OCI-LY1 (cell line): ENCODE results near the gene CEP112.

Experiments used
- H2AFZ ChIP-seq: fragments of 200-600 bp; sonication (generic), shearing (Covaris generic); 2 replicates; pipeline ENCODE4 v1.6.0; 2014; ENCODE audit warnings: antibody characterized with exemption, mild to moderate bottlenecking, low read length
- H3F3A ChIP-seq: fragments of 200-600 bp; sonication (generic), shearing (Covaris generic); 2 replicates; pipeline ENCODE4 v1.6.0; 2014; ENCODE audit warnings: mild to moderate bottlenecking, antibody characterized with exemption, low read length, moderate library complexity; ENCODE audit not compliant: insufficient read depth
- H3K27ac ChIP-seq: fragments of 200-600 bp; sonication (generic); 2 replicates; pipeline ENCODE4 v1.5.1; 2014; ENCODE audit warnings: low read length, mixed run types, mild to moderate bottlenecking, low read depth; ENCODE audit not compliant: poor library complexity, severe bottlenecking
- H3K27me3 ChIP-seq: fragments of 200-600 bp; sonication (generic); 2 replicates; pipeline ENCODE4 v1.6.0; 2014; ENCODE audit warnings: antibody characterized with exemption, mild to moderate bottlenecking, low read length, moderate library complexity; ENCODE audit not compliant: insufficient read depth
- H3K36me3 ChIP-seq: fragments of 200-600 bp; sonication (generic); 2 replicates; pipeline ENCODE4 v1.6.1; 2014; ENCODE audit warnings: mild to moderate bottlenecking, antibody characterized with exemption, low read length, moderate library complexity, mixed read lengths; ENCODE audit not compliant: insufficient read depth
- H3K4me1 ChIP-seq: fragments of 200-600 bp; sonication (generic); 2 replicates; pipeline ENCODE4 v1.5.1; 2014; ENCODE audit warnings: mild to moderate bottlenecking, low read length, moderate library complexity; ENCODE audit not compliant: insufficient read depth, severe bottlenecking
- H3K4me2 ChIP-seq: fragments of 200-600 bp; sonication (generic), shearing (Covaris generic); 2 replicates; pipeline ENCODE4 v1.6.1; 2014; ENCODE audit warnings: low read length
- H3K4me3 ChIP-seq: fragments of 200-600 bp; sonication (generic); 2 replicates; pipeline ENCODE4 v1.5.1; 2014; ENCODE audit warnings: low read length, low read depth, mild to moderate bottlenecking, mixed read lengths; ENCODE audit not compliant: poor library complexity, severe bottlenecking
- H3K79me2 ChIP-seq: fragments of 200-600 bp; shearing (Covaris generic); 2 replicates; pipeline ENCODE4 v1.6.1; 2016; ENCODE audit warnings: mixed run types, low read length, mixed read lengths; ENCODE audit not compliant: insufficient read depth
- H3K9ac ChIP-seq: fragments of 200-600 bp; sonication (generic), shearing (Covaris generic); 2 replicates; pipeline ENCODE4 v1.6.1; 2014; ENCODE audit warnings: mild to moderate bottlenecking, low read length, mixed read lengths
- H3K9me2 ChIP-seq: fragments of 200-600 bp; sonication (generic), shearing (Covaris generic); 2 replicates; pipeline ENCODE4 v1.6.1; 2014; ENCODE audit warnings: low read depth, mild to moderate bottlenecking, low read length, mixed read lengths
- H3K9me3 ChIP-seq: fragments of 200-600 bp; shearing (Covaris generic); 2 replicates; pipeline ENCODE4 v1.6.1; 2014; ENCODE audit warnings: low read length, mixed read lengths
- H4K20me1 ChIP-seq: fragments of 200-600 bp; sonication (generic), shearing (Covaris generic); 2 replicates; pipeline ENCODE4 v1.6.0; 2016; ENCODE audit warnings: mild to moderate bottlenecking, low read length; ENCODE audit not compliant: insufficient read depth
- EZH2 ChIP-seq: fragments of 200-600 bp; sonication (generic), shearing (Covaris generic); IDR thresholded peaks from 2 replicates; pipeline ENCODE4 v1.8.0; 2017; ENCODE audit warnings: borderline replicate concordance, mixed run types, mild to moderate bottlenecking, antibody characterized with exemption, low read length, moderate library complexity, mixed read lengths
- TF ChIP-seq, protein P1 (sequence below): fragments of 200-600 bp; sonication (generic), shearing (Covaris generic); IDR thresholded peaks from 2 replicates; pipeline ENCODE4 v1.5.1; 2017; ENCODE audit warnings: mild to moderate bottlenecking, antibody characterized with exemption, low read length, moderate library complexity, mixed read lengths

CEP112 gene

DNA sequence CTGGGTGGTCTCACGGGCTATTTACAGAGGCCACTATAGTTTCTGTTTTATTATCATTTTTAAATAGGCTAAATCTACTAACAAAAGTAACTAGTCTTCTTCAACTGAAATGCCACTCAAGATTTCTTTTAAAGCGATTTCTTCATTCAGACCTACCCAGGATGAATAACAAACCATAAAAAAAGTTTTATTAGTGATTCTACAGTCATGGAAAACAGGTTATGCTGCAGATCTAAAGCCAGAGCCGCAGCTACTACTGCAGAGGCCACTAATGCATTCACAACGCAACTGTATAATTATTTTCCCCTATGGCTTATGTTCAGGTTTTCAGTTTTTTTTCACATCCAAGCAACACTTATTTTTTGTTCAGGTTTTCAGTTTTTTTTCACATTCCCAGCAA is 494.3 kb downstream of the CEP112 start:
- Histone ChIP-seq H3K9me3 (no peaks in the 10 kb centered on the region), H3K27me3 (0 out of 2 replicates have a peak, but pooled peaks cover 5% of the 10 kb centered on the region), H3K36me3 (no peaks in the 10 kb centered on the region), H3K27ac (no peak overlapping the region), H2AFZ (no peak overlapping the region), H4K20me1 (no peaks in the 10 kb centered on the region), H3K4me3 (no peak overlapping the region), H3K9ac (no peak overlapping the region), H3K4me1 (no peaks in the 10 kb centered on the region), H3K9me2 (no peaks in the 10 kb centered on the region), H3K4me2 (no peak overlapping the region), H3F3A (no peaks in the 10 kb centered on the region), H3K79me2 (no peaks in the 10 kb centered on the region)
- no peak for TF ChIP-seq EZH2
- TF ChIP-seq, protein P1, sequence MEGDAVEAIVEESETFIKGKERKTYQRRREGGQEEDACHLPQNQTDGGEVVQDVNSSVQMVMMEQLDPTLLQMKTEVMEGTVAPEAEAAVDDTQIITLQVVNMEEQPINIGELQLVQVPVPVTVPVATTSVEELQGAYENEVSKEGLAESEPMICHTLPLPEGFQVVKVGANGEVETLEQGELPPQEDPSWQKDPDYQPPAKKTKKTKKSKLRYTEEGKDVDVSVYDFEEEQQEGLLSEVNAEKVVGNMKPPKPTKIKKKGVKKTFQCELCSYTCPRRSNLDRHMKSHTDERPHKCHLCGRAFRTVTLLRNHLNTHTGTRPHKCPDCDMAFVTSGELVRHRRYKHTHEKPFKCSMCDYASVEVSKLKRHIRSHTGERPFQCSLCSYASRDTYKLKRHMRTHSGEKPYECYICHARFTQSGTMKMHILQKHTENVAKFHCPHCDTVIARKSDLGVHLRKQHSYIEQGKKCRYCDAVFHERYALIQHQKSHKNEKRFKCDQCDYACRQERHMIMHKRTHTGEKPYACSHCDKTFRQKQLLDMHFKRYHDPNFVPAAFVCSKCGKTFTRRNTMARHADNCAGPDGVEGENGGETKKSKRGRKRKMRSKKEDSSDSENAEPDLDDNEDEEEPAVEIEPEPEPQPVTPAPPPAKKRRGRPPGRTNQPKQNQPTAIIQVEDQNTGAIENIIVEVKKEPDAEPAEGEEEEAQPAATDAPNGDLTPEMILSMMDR: no peak

DNA sequence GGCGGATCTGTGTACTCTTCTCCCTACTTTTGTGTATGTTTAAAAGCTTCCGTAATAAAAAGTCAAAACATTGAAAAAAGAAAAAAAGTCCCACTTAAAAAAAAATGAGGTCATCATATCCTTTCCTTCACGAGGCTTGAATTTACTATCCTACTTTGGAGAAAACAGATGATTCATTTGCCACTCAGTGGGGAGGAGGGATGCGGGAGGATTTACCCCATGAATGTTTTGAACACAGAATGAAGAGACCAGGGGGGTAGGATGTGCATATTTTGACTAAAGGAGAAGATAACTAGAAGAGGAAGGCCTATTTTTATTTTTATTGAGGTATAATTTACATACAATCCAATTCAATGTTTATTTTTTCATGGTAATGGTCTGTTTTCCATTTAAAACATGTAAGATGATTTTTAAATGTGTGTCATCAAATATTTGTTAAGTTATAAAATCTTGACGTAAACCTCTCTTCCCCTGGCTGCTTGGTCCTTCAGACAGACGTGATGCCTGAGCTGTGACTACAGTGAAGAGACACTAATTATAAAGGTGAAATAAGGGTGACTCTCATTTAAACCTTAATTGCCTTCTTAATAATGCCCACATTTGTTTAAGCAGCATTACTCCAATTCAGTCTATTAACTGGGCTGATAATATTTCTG is 495.1 kb downstream of the CEP112 start:
- Histone ChIP-seq H3K9ac (no peak overlapping the region), H2AFZ (no peak overlapping the region), H3K4me2 (no peak overlapping the region), H3K4me3 (no peak overlapping the region), H3K79me2 (no peaks in the 10 kb centered on the region), H3K9me2 (no peaks in the 10 kb centered on the region), H3K27me3 (0 out of 2 replicates have a peak, but pooled peaks cover 5% of the 10 kb centered on the region), H3K36me3 (no peaks in the 10 kb centered on the region), H3K9me3 (no peaks in the 10 kb centered on the region), H3K4me1 (no peaks in the 10 kb centered on the region), H3K27ac (no peak overlapping the region), H4K20me1 (no peaks in the 10 kb centered on the region), H3F3A (no peaks in the 10 kb centered on the region)
- no peak for TF ChIP-seq EZH2
- TF ChIP-seq, protein P1: no peak

DNA sequence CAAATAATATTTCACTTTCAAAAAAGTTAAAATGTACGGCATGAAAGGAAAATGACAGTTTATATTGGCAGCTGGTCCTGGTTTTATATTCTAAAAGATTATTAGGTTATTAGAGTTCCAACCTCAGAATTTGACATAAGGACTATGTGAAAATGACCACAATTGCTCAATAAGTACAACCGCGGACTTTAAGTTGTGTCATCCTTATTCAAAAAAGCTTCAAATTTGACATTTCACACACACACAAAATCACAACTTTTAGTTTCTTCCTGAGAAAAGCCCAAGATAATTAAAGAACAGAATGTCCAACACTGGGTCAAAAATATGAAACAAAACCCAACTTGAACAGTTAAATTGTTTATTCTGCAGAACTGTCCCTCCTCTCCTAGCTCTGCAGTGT is 497.3 kb downstream of the CEP112 start:
- no peaks in the 10 kb centered on the region for H3K36me3 ChIP-seq
- H2AFZ ChIP-seq: no peak overlapping the region
- H4K20me1 ChIP-seq: no peaks in the 10 kb centered on the region
- no peaks in the 10 kb centered on the region for H3F3A ChIP-seq
- H3K4me2 ChIP-seq: no peak overlapping the region
- H3K27me3 ChIP-seq: no peaks in the 10 kb centered on the region
- no peaks in the 10 kb centered on the region for H3K9me3 ChIP-seq
- no peaks in the 10 kb centered on the region for H3K4me1 ChIP-seq
- no peak overlapping the region for H3K9ac ChIP-seq
- no peak overlapping the region for H3K4me3 ChIP-seq
- TF ChIP-seq, protein P1: no peak
- no peak for TF ChIP-seq EZH2
- no peak overlapping the region for H3K27ac ChIP-seq
- no peaks in the 10 kb centered on the region for H3K9me2 ChIP-seq
- H3K79me2 ChIP-seq: no peaks in the 10 kb centered on the region
